H9 (cell line): ENCODE results near the gene FAM43A. TPM values are rescaled to one million over a fixed set of nuclear protein-coding genes. Genes with fewer than 3 reads are reported as not detected.
A peak's percentile ranks its signal among the peaks of the same experiment; 100 is the strongest.

Source experiments
- DNase-seq: peaks from one replicate; pipeline ENCODE4 v3.0.0-alpha.2; 2017
- H2AFZ ChIP-seq: one replicate; pipeline ENCODE4 v1.6.1; 2013; ENCODE audit warnings: mild to moderate bottlenecking, low read length, control low read depth, moderate library complexity
- H2AK5ac ChIP-seq: 2 replicates; pipeline ENCODE4 v1.6.1; 2013; ENCODE audit warnings: low read length, control low read depth, mixed read lengths; ENCODE audit not compliant: insufficient read length
- H2BK120ac ChIP-seq: one replicate; pipeline ENCODE4 v1.6.1; 2013; ENCODE audit warnings: low read depth, mild to moderate bottlenecking, low read length, control low read depth, inconsistent platforms; ENCODE audit not compliant: poor library complexity, severe bottlenecking
- H2BK12ac ChIP-seq: 2 replicates; pipeline ENCODE4 v1.6.1; 2013; ENCODE audit warnings: low read length, control low read depth, mixed read lengths, low read depth; ENCODE audit not compliant: insufficient read length
- H2BK15ac ChIP-seq: 2 replicates; pipeline ENCODE4 v1.6.1; 2013; ENCODE audit warnings: low read depth, low read length, control low read depth
- H2BK20ac ChIP-seq: one replicate; pipeline ENCODE4 v1.6.1; 2013; ENCODE audit warnings: low read depth, mild to moderate bottlenecking, low read length, control low read depth, inconsistent platforms; ENCODE audit not compliant: poor library complexity, severe bottlenecking
- H2BK5ac ChIP-seq: 2 replicates; pipeline ENCODE4 v1.6.1; 2013; ENCODE audit warnings: low read length, control low read depth, mixed read lengths; ENCODE audit not compliant: insufficient read length
- H3K14ac ChIP-seq: 2 replicates; pipeline ENCODE4 v1.6.1; 2013; ENCODE audit warnings: low read length, control low read depth; ENCODE audit not compliant: insufficient read depth
- H3K18ac ChIP-seq: 2 replicates; pipeline ENCODE4 v1.6.1; 2013; ENCODE audit warnings: low read depth, mild to moderate bottlenecking, mixed read lengths, low read length, control low read depth; ENCODE audit not compliant: insufficient read length
- H3K23ac ChIP-seq: 2 replicates; pipeline ENCODE4 v1.6.1; 2013; ENCODE audit warnings: low read length, control low read depth, mixed read lengths, low read depth; ENCODE audit not compliant: insufficient read length
- H3K23me2 ChIP-seq: 2 replicates; pipeline ENCODE4 v1.6.1; 2013; ENCODE audit warnings: low read depth, mild to moderate bottlenecking, mixed read lengths, low read length, control low read depth; ENCODE audit not compliant: insufficient read length, poor library complexity, severe bottlenecking
- H3K27ac ChIP-seq: 2 replicates; pipeline ENCODE4 v1.5.1; 2013; ENCODE audit warnings: low read length, control low read depth, mixed read lengths, low read depth; ENCODE audit not compliant: insufficient read length
- H3K27me3 ChIP-seq: 2 replicates; pipeline ENCODE4 v1.6.1; 2013; ENCODE audit warnings: low read length, control low read depth, inconsistent platforms; ENCODE audit not compliant: insufficient read depth
- H3K4ac ChIP-seq: 2 replicates; pipeline ENCODE4 v1.6.1; 2013; ENCODE audit warnings: low read depth, mild to moderate bottlenecking, control low read depth, inconsistent platforms, low read length, moderate library complexity
- H3K4me1 ChIP-seq: 2 replicates; pipeline ENCODE4 v1.6.1; 2013; ENCODE audit warnings: low read length, control low read depth, inconsistent platforms; ENCODE audit not compliant: insufficient read depth
- H3K4me2 ChIP-seq: 2 replicates; pipeline ENCODE4 v1.6.1; 2013; ENCODE audit warnings: low read length, control low read depth, mixed read lengths; ENCODE audit not compliant: insufficient read length, insufficient read depth
- H3K56ac ChIP-seq: 2 replicates; pipeline ENCODE4 v1.6.1; 2013; ENCODE audit warnings: low read depth, mild to moderate bottlenecking, mixed read lengths, low read length, control low read depth; ENCODE audit not compliant: insufficient read length
- H3K79me1 ChIP-seq: 2 replicates; pipeline ENCODE4 v1.6.1; 2013; ENCODE audit warnings: low read depth, mild to moderate bottlenecking, moderate library complexity, low read length, control low read depth, inconsistent platforms; ENCODE audit not compliant: insufficient read depth, poor library complexity, severe bottlenecking
- H3K79me2 ChIP-seq: 2 replicates; pipeline ENCODE4 v1.6.1; 2013; ENCODE audit warnings: low read length, control low read depth, inconsistent platforms; ENCODE audit not compliant: insufficient read depth
- H3K9ac ChIP-seq: 2 replicates; pipeline ENCODE4 v1.6.1; 2013; ENCODE audit warnings: low read length, control low read depth, mixed read lengths; ENCODE audit not compliant: insufficient read length; ENCODE audit errors: extremely low read depth
- H3K9me3 ChIP-seq: one replicate; pipeline ENCODE4 v1.6.1; 2013; ENCODE audit warnings: low read depth, low read length, inconsistent platforms; ENCODE audit not compliant: control insufficient read depth
- H3T11ph ChIP-seq: one replicate; pipeline ENCODE4 v1.6.1; 2013; ENCODE audit warnings: mild to moderate bottlenecking, low read length, control low read depth, inconsistent platforms
- H4K20me1 ChIP-seq: one replicate; pipeline ENCODE4 v1.6.1; 2013; ENCODE audit not compliant: control insufficient read depth, insufficient read length, insufficient read depth
- H4K5ac ChIP-seq: 2 replicates; pipeline ENCODE4 v1.6.1; 2013; ENCODE audit warnings: low read depth, mild to moderate bottlenecking, mixed read lengths, low read length, control low read depth; ENCODE audit not compliant: insufficient read length
- H4K8ac ChIP-seq: replicated peaks from 2 replicates; pipeline ENCODE4 v1.6.1; 2013; ENCODE audit warnings: low read length, control low read depth, mixed read lengths, low read depth; ENCODE audit not compliant: insufficient read length
- H4K91ac ChIP-seq: 2 replicates; pipeline ENCODE4 v1.6.1; 2013; ENCODE audit warnings: low read depth, mild to moderate bottlenecking, moderate library complexity, mixed read lengths, low read length, control low read depth; ENCODE audit not compliant: insufficient read length
- H3K27ac Mint-ChIP-seq, 3 experiments: 2 replicates in 2 of 3; 3 replicates in 1 of 3; pipeline ENCODE4 v1.8.0; 2020 to 2021; ENCODE audit warnings: mixed read lengths in 3 of 3, mild to moderate bottlenecking in 1 of 3, moderate library complexity in 1 of 3
- H3K27me3 Mint-ChIP-seq: 2 replicates; pipeline ENCODE4 v1.8.0; 2021; ENCODE audit warnings: low read depth, mild to moderate bottlenecking, moderate library complexity, mixed read lengths
- H3K36me3 Mint-ChIP-seq, 3 experiments: 2 replicates in 2 of 3; 3 replicates in 1 of 3; pipeline ENCODE4 v1.8.0; 2020 to 2021; ENCODE audit warnings: low read depth in 3 of 3, mixed read lengths in 3 of 3; ENCODE audit not compliant: insufficient read depth in 1 of 3
- H3K4me1 Mint-ChIP-seq, 2 experiments: 2 replicates each; pipeline ENCODE4 v1.8.0; 2020; ENCODE audit warnings: mixed read lengths in 2 of 2
- H3K4me3 Mint-ChIP-seq, 2 experiments: 2 replicates in 1 of 2; 3 replicates in 1 of 2; pipeline ENCODE4 v1.8.0; 2020 to 2021; ENCODE audit warnings: mild to moderate bottlenecking in 2 of 2, mixed read lengths in 2 of 2, moderate library complexity in 1 of 2
- H3K9me3 Mint-ChIP-seq, 2 experiments: 2 replicates in 1 of 2; 3 replicates in 1 of 2; pipeline ENCODE4 v1.8.0; 2020; ENCODE audit warnings: mild to moderate bottlenecking in 2 of 2, mixed read lengths in 2 of 2, moderate library complexity in 1 of 2
- CTCF ChIP-seq: fragments of 200-600 bp; sonication (generic); conservative IDR thresholded peaks from 3 replicates; pipeline ENCODE4 v1.8.0; 2021; ENCODE audit warnings: antibody characterized with exemption, mild to moderate bottlenecking
- WGBS: extraction: QIAGEN DNeasy Blood & Tissue Kit; methylation state at CpG from one replicate; pipeline ENCODE4 v1.1.7; 2013; ENCODE audit warnings: missing lambda C conversion rate, low lambda C conversion rate, mixed read lengths; ENCODE audit not compliant: insufficient read length; ENCODE audit errors: extremely low coverage; 5-methylcytosine and 5-hydroxymethylcytosine counted together
- total RNA-seq: library from RNA; stranded (reverse); gene quantifications from 2 replicates; pipeline ENCODE4 v1.2.1, GENCODE V29; 2021

The FAM43A gene
- total RNA-seq, 1 experiment from 2014 or later: 2.7 TPM

GRCh38 chr3:194686414-194686815, 732 bp downstream of the FAM43A start:
- Histone ChIP-seq H4K20me1 (no peaks in the 10 kb centered on the region), H3K9me3 (no peaks in the 10 kb centered on the region), H3K56ac (no peak overlapping the region), H4K8ac (no peak overlapping the region), H3K27me3 (peaks cover 22% of the 10 kb centered on the region; the same call in 1 of the 2 replicates), H3K23ac (no peak overlapping the region), H2BK120ac (no peak overlapping the region), H2BK12ac (no peak overlapping the region), H3K18ac (no peak overlapping the region), H3K9ac (no peak overlapping the region), H4K91ac (no peak overlapping the region), H3K4ac (no peak overlapping the region), H2AK5ac (no peak overlapping the region), H3K23me2 (peaks cover 26% of the 10 kb centered on the region), H2BK20ac (no peak overlapping the region), H3K27ac (no peak overlapping the region), H3K79me2 (no peaks in the 10 kb centered on the region), H2BK15ac (no peak overlapping the region), H2BK5ac (no peak overlapping the region), H3K4me1 (no peaks in the 10 kb centered on the region), H3K14ac (peak overlapping the region; percentile 10; the same call in 1 of the 2 replicates), H3K4me2 (peak overlapping the region; percentile 74), H2AFZ (no peak overlapping the region), H3T11ph (no peak overlapping the region), H4K5ac (no peak overlapping the region), H3K79me1 (no peaks in the 10 kb centered on the region)
- peaks cover 53% of the 10 kb centered on the region for H3K27me3 Mint-ChIP-seq
- TF ChIP-seq CTCF: no peak
- peak overlapping the region; percentile 72 to 92 for H3K4me3 Mint-ChIP-seq
- peaks cover 27 to 40% of the 10 kb centered on the region in 2 experiments for H3K4me1 Mint-ChIP-seq
- H3K36me3 Mint-ChIP-seq: no peaks in the 10 kb centered on the region
- no CpG with 5 or more reads among the region's 29 CpGs for WGBS
- no peak overlapping the region for H3K27ac Mint-ChIP-seq
- no peak for DNase-seq
- H3K9me3 Mint-ChIP-seq: no peaks in the 10 kb centered on the region; a peak in 2 of 5 replicates
